Measurements from ENCODE around the gene DYNAP. TPM values are rescaled to one million over a fixed set of nuclear protein-coding genes. Genes with fewer than 3 reads are reported as not detected.

The DYNAP gene
- total and polyA plus RNA-seq, 8 donors, result not detected

DNA sequence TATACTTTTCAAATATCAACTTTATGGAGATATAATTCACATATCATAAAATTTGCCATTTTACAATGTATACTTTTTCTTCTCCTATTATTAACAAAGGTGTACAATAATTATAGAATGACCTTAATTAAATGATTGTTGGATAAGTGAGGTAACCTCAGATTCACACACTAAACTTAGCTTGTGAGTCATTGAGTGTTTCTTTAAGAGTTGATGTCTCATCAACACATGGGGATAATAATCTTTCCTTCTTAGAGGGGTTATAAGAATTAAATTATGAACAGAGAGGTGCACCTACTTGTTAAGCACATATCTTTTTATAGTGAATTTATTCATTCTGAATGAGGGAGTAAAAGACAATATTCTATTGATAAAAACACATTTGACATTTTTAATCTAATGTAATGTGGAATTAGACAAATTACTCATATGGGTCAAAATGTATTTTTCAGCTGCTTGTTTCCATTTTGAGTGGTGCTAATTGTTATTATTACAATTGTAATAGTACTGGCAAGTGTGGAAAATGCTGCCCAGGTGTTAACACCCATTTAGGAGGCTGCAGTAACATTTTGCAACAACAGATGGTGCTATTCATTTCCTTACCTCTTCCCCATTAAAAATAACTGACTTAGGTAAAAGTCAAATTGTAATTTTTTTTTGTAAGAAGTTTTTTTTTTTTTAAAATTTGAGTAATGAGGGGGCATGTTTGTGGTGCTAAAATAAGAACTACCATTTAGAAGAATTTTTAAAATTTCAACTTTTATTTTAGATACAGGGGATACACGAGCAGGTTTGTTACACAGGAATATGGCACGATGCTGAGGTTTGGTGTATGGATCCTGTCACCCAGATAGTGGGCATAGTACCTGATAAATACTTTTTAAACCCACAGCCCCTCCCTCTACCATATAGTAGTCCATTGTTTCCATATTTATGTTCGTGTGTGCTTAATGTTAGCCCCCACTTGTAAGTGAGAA lies 32.1 kb upstream of the DYNAP start:
- TF ChIP-seq, protein P1, sequence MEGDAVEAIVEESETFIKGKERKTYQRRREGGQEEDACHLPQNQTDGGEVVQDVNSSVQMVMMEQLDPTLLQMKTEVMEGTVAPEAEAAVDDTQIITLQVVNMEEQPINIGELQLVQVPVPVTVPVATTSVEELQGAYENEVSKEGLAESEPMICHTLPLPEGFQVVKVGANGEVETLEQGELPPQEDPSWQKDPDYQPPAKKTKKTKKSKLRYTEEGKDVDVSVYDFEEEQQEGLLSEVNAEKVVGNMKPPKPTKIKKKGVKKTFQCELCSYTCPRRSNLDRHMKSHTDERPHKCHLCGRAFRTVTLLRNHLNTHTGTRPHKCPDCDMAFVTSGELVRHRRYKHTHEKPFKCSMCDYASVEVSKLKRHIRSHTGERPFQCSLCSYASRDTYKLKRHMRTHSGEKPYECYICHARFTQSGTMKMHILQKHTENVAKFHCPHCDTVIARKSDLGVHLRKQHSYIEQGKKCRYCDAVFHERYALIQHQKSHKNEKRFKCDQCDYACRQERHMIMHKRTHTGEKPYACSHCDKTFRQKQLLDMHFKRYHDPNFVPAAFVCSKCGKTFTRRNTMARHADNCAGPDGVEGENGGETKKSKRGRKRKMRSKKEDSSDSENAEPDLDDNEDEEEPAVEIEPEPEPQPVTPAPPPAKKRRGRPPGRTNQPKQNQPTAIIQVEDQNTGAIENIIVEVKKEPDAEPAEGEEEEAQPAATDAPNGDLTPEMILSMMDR (IDR thresholded peaks at IDR 0.05), result peak; percentile 34 to 78 (median 60)
- DNase-seq (peak in 1 of 6 donors; percentile 19), FAIRE-seq (peak; percentile 20), ATAC-seq (peak in 3 of 4 donors; percentile 64 to 78 (median 74))
- H3K27ac ChIP-seq, result no peak overlapping the region
- no peaks in the 10 kb centered on the region for H3K36me3 ChIP-seq
- H3K9me3 ChIP-seq, result no peaks in the 10 kb centered on the region
- no peaks in the 10 kb centered on the region for H3K4me1 ChIP-seq
- no peak overlapping the region for H3K4me3 ChIP-seq
- 71 to 90% methylated on average over 3 of the region's 3 CpGs for WGBS, 2 donors
- intact Hi-C loops (cut with DNase I), result loop anchor here in 1 of 3 donors (10.0 kb wide), 2 partner anchors 104 to 396 kb away; partner anchors contain the start of gene CCDC68
- no peaks in the 10 kb centered on the region for H3K27me3 ChIP-seq

DNA sequence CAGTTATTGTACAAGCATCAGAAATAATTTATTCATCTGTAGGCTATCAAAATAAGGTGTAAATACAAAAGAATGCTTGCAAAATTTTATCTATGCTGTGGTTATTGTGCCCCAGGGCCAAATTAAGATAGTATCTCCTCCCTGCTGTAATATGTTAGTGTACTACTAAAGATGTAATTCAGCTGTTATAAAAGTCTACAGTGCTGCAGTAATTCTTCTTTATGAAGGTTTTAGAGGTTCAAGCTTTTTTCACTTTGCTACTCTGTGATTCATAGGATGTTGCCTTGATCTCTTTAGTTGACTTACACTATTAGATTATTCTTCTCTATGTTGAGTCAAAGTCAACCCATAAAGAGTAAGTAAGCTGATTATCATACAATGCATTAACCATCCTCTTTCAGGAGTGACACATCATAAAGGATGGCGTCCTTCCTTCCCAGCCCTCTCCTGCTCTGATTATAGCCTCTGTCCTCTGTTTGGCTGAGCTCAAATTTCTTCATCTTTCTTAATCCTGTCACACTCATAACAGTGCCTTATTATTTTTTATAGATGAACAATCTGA lies 29.3 kb upstream of the DYNAP start:
- DNase-seq (no peak), ATAC-seq (no peak), FAIRE-seq (no peak)
- no peaks in the 10 kb centered on the region for H3K9me3 ChIP-seq
- WGBS, 2 donors, result 61 to 74% methylated on average over 1 of the region's 1 CpG
- TF ChIP-seq, protein P1 (IDR thresholded peaks at IDR 0.05), result no peak
- no peak overlapping the region for H3K27ac ChIP-seq
- no peak overlapping the region for H3K4me3 ChIP-seq
- H3K4me1 ChIP-seq, result no peaks in the 10 kb centered on the region
- H3K36me3 ChIP-seq, result no peaks in the 10 kb centered on the region
- intact Hi-C loops (cut with DNase I), result loop anchor here in 1 of 3 donors (10.0 kb wide), 1 partner anchor 93 kb away; no protein-coding TSS in a partner anchor
- H3K27me3 ChIP-seq, result no peaks in the 10 kb centered on the region

- FAIRE-seq, result no peak
- no peaks in the 10 kb centered on the region for H3K27me3 ChIP-seq
These were observed 10.8 kb upstream of the DYNAP start for GRCh38 chr18:54580202-54580729.

DNA sequence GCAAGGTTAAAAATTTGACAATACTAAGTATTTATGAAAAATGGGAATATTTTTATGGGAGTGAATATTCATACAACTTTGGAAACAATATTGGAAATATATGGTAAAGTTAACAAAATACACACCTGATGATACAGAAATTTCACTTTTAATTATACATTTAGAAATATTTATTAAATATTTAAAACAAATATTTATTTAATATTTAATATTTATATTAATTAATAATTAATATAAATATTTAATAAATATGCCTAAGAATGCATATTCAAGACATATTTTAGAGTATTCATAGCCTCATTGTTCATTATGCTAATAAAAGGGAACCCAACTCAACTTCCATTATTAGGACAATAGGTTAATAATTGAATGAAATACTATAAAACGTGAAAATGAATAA lies 7.0 kb upstream of the DYNAP start:
- no peaks in the 10 kb centered on the region for H3K27me3 ChIP-seq
- H3K4me1 ChIP-seq, result no peaks in the 10 kb centered on the region
- no peak overlapping the region for H3K4me3 ChIP-seq
- intact Hi-C loops (cut with DNase I), result no loop called here
- DNase-seq, result no peak
- peak; percentile 60 for FAIRE-seq
- TF ChIP-seq, protein P1 (IDR thresholded peaks at IDR 0.05), result no peak
- WGBS, 2 donors, result 43 to 65% methylated on average over 1 of the region's 1 CpG
- no peaks in the 10 kb centered on the region for H3K36me3 ChIP-seq
- H3K9me3 ChIP-seq, result no peaks in the 10 kb centered on the region
- ATAC-seq, result no peak
- H3K27ac ChIP-seq, result no peak overlapping the region

More at GRCh38 chr18:54580202-54580729, 10.8 kb upstream of the DYNAP start:
- no peak overlapping the region for H3K27ac ChIP-seq
- TF ChIP-seq, protein P1 (IDR thresholded peaks at IDR 0.05), result no peak
- intact Hi-C loops (cut with DNase I), result no loop called here
- DNase-seq, result no peak
- WGBS, 2 donors, result 70 to 72% methylated on average over 3 of the region's 3 CpGs
- no peaks in the 10 kb centered on the region for H3K4me1 ChIP-seq
- H3K9me3 ChIP-seq, result no peaks in the 10 kb centered on the region
- no peak for ATAC-seq
- H3K36me3 ChIP-seq, result no peaks in the 10 kb centered on the region
- no peak overlapping the region for H3K4me3 ChIP-seq

Measured in pancreas (tissue), 10 donors.